A549 (cell line): ENCODE results near the gene NETO2.

Source experiments
- CHD4 ChIP-seq: fragments of 200-600 bp; sonication (generic); IDR thresholded peaks from 2 replicates; pipeline ENCODE4 v1.6.1; 2016; ENCODE audit warnings: antibody characterized with exemption, mild to moderate bottlenecking, borderline replicate concordance
- EHMT2 ChIP-seq: fragments of 200-600 bp; sonication (generic); IDR thresholded peaks from 2 replicates; pipeline ENCODE4 v1.6.1; 2016; ENCODE audit warnings: antibody characterized with exemption, low read depth, mild to moderate bottlenecking, moderate library complexity
- EP300 ChIP-seq, 2 experiments: fragments of >200 bp; sonication (Bioruptor Twin); formaldehyde crosslinking; IDR thresholded peaks; 2 replicates in 1 of 2; 3 replicates in 1 of 2; pipeline ENCODE4 v1.6.1; 2016 to 2017
- JUN ChIP-seq, 2 experiments: fragments of >200 bp; sonication (Bioruptor Twin); formaldehyde crosslinking; IDR thresholded peaks; 2 replicates in 1 of 2; 3 replicates in 1 of 2; pipeline ENCODE4 v1.6.1; 2016 to 2017
- MAFK ChIP-seq: fragments of 450-650 bp; IDR thresholded peaks from 2 replicates; pipeline ENCODE4 v1.6.1; 2014; ENCODE audit not compliant: partially characterized antibody
- POLR2A ChIP-seq: IDR thresholded peaks from 2 replicates; pipeline ENCODE4 v1.6.1; 2012; ENCODE audit warnings: mild to moderate bottlenecking, low read length
- RAD21 ChIP-seq, 2 experiments: fragments of >200 bp in 1 of 2; sonication (Bioruptor Twin) in 1 of 2; formaldehyde crosslinking in 1 of 2; IDR thresholded peaks in 1 of 2; conservative IDR thresholded peaks in 1 of 2; 2 replicates in 1 of 2; 3 replicates in 1 of 2; pipeline ENCODE4 v1.6.1; 2012 to 2018; ENCODE audit warnings: inconsistent platforms in 1 of 2
- RFX5 ChIP-seq: fragments of 450-650 bp; IDR thresholded peaks from 2 replicates; pipeline ENCODE4 v1.7.1; 2014; ENCODE audit warnings: antibody characterized with exemption, mild to moderate bottlenecking, moderate library complexity
- TF ChIP-seq, protein P1 (sequence below): fragments of >200 bp; sonication (Bioruptor Twin); formaldehyde crosslinking; IDR thresholded peaks from 3 replicates; pipeline ENCODE4 v1.5.1; 2016
- TF ChIP-seq, protein P2 (sequence below): IDR thresholded peaks from 2 replicates; pipeline ENCODE4 v1.6.1; 2012
- TF ChIP-seq, protein P3 (sequence below): fragments of 450-650 bp; IDR thresholded peaks from 2 replicates; pipeline ENCODE4 v1.6.1; 2014; ENCODE audit warnings: antibody characterized with exemption

DNA sequence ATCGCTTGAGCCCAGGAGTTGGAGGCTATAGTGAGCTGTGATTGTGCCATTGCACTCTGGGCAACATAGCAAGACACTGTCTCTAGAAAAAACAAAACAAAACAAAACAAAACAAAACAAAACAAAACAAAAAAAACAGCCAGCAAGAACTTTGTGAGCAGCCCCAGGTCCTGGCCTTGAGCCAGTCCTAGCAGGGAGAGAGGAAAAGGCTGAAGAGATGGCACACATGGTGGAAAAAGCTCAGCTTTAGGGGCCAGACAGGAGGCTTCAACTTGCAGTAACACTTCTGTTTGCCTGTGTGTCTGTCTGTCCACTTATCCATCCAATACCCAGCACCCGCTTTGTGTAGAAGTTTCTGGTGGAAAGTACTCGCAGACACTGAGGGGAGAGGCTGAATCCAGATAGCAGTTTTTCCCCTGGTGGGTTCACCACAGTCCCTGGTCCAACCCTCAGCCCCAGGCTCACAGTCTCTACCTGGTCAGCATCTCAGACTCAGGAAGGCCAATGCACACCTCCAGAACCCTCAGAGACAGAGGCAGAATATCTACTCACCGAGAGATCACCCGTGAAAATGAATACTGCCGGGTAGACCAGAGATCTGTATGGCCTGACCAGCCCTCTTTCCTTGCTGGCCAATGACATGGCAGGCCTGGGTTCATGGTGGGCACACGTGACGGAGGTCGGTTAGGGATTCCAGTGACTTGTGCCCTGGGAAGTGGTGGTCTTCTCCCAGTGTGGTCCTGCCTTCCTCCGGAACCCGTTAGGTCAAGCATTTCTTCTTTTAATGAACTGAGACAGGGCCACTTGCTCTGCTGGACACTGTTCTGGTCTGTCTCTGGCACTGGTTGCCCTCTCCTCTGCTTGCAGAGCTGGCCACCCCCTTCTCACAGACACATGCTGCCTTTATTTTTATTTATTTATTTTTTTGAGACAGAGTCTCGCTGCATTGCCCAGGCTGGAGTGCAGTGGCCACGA lies 90.8 kb downstream of the NETO2 start:
- TF ChIP-seq EHMT2: no peak
- no peak for TF ChIP-seq POLR2A
- no peak for TF ChIP-seq CHD4
- TF ChIP-seq, protein P1, sequence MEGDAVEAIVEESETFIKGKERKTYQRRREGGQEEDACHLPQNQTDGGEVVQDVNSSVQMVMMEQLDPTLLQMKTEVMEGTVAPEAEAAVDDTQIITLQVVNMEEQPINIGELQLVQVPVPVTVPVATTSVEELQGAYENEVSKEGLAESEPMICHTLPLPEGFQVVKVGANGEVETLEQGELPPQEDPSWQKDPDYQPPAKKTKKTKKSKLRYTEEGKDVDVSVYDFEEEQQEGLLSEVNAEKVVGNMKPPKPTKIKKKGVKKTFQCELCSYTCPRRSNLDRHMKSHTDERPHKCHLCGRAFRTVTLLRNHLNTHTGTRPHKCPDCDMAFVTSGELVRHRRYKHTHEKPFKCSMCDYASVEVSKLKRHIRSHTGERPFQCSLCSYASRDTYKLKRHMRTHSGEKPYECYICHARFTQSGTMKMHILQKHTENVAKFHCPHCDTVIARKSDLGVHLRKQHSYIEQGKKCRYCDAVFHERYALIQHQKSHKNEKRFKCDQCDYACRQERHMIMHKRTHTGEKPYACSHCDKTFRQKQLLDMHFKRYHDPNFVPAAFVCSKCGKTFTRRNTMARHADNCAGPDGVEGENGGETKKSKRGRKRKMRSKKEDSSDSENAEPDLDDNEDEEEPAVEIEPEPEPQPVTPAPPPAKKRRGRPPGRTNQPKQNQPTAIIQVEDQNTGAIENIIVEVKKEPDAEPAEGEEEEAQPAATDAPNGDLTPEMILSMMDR: no peak
- no peak for TF ChIP-seq JUN (IDR thresholded peaks at IDR 0.05)
- no peak for TF ChIP-seq EP300 (IDR thresholded peaks at IDR 0.05)
- TF ChIP-seq RAD21 (conservative IDR thresholded peaks at IDR 0.05 in 1 of 2, IDR thresholded peaks at IDR 0.05 in 1 of 2): no peak
- no peak for TF ChIP-seq MAFK
- TF ChIP-seq, protein P2, sequence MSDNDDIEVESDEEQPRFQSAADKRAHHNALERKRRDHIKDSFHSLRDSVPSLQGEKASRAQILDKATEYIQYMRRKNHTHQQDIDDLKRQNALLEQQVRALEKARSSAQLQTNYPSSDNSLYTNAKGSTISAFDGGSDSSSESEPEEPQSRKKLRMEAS: no peak
- no peak for TF ChIP-seq RFX5
- TF ChIP-seq, protein P3, sequence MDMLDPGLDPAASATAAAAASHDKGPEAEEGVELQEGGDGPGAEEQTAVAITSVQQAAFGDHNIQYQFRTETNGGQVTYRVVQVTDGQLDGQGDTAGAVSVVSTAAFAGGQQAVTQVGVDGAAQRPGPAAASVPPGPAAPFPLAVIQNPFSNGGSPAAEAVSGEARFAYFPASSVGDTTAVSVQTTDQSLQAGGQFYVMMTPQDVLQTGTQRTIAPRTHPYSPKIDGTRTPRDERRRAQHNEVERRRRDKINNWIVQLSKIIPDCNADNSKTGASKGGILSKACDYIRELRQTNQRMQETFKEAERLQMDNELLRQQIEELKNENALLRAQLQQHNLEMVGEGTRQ: no peak
